AG10803 (cell line): ENCODE measurements around the gene ITIH3.

ENCODE experiments used
- DNase-seq: peaks from one replicate; pipeline ENCODE4 v3.0.0; 2010; ENCODE audit warnings: low read depth
- H3K4me3 ChIP-seq: 2 replicates; pipeline ENCODE4 v1.5.1; 2011; ENCODE audit warnings: mild to moderate bottlenecking, low read length, control low read depth
- CTCF ChIP-seq: conservative IDR thresholded peaks from 2 replicates; pipeline ENCODE4 v1.5.1; 2011; ENCODE audit warnings: mild to moderate bottlenecking, low read length, control low read depth, inconsistent platforms

ITIH3 gene

GRCh38 chr3:52835766-52836470, 41.3 kb downstream of the ITIH3 start:
- TF ChIP-seq CTCF = no peak
- H3K4me3 ChIP-seq = no peak overlapping the region
- no peak for DNase-seq

GRCh38 chr3:52836471-52836845, 41.9 kb downstream of the ITIH3 start:
- H3K4me3 ChIP-seq = no peak overlapping the region
- TF ChIP-seq CTCF = no peak
- no peak for DNase-seq

GRCh38 chr3:52836986-52837385, 42.4 kb downstream of the ITIH3 start:
- DNase-seq = no peak
- TF ChIP-seq CTCF = no peak
- no peak overlapping the region for H3K4me3 ChIP-seq

GRCh38 chr3:52838561-52839267, 44.1 kb downstream of the ITIH3 start:
- no peak for TF ChIP-seq CTCF
- H3K4me3 ChIP-seq = no peak overlapping the region
- DNase-seq = no peak

- no peak for DNase-seq
- TF ChIP-seq CTCF = no peak
- no peak overlapping the region for H3K4me3 ChIP-seq
Observed at GRCh38 chr3:52839268-52839575, 44.6 kb downstream of the ITIH3 start.

- H3K4me3 ChIP-seq = no peak overlapping the region
- no peak for DNase-seq
- no peak for TF ChIP-seq CTCF
Observed at GRCh38 chr3:52839892-52840545, 45.4 kb downstream of the ITIH3 start.
